Trophoblast cell (in vitro differentiated cells and primary cell): ENCODE measurements around the gene KCNG4.

Experiments
- DNase-seq, 2 donors: peaks; one replicate each; pipeline ENCODE4 v3.0.0-alpha.2; 2016
- H2AFZ ChIP-seq: 2 replicates; pipeline ENCODE4 v1.6.1; 2013; ENCODE audit warnings: low read length, moderate library complexity, mild to moderate bottlenecking; ENCODE audit not compliant: insufficient read depth, poor library complexity
- H2AK5ac ChIP-seq: 2 replicates; pipeline ENCODE4 v1.6.1; 2013; ENCODE audit warnings: mild to moderate bottlenecking, low read length
- H2BK120ac ChIP-seq: 2 replicates; pipeline ENCODE4 v1.6.1; 2013; ENCODE audit warnings: low read length, mild to moderate bottlenecking, moderate library complexity; ENCODE audit not compliant: insufficient read depth, poor library complexity
- H2BK12ac ChIP-seq: 2 replicates; pipeline ENCODE4 v1.6.1; 2013; ENCODE audit warnings: mild to moderate bottlenecking, low read length, moderate library complexity
- H2BK5ac ChIP-seq: 2 replicates; pipeline ENCODE4 v1.6.1; 2013; ENCODE audit warnings: low read length, low read depth, moderate library complexity, mild to moderate bottlenecking; ENCODE audit not compliant: poor library complexity
- H3K14ac ChIP-seq: 2 replicates; pipeline ENCODE4 v1.6.1; 2013; ENCODE audit warnings: mild to moderate bottlenecking, low read length
- H3K18ac ChIP-seq: 2 replicates; pipeline ENCODE4 v1.6.1; 2013; ENCODE audit warnings: mild to moderate bottlenecking, low read length
- H3K23ac ChIP-seq: 2 replicates; pipeline ENCODE4 v1.6.1; 2013; ENCODE audit warnings: low read length
- H3K27ac ChIP-seq: 2 replicates; pipeline ENCODE4 v1.5.1; 2013; ENCODE audit warnings: low read depth, mild to moderate bottlenecking, inconsistent platforms, low read length, moderate library complexity
- H3K27me3 ChIP-seq: 2 replicates; pipeline ENCODE4 v1.6.1; 2013; ENCODE audit warnings: inconsistent platforms, mild to moderate bottlenecking, low read length, moderate library complexity; ENCODE audit not compliant: insufficient read depth
- H3K36me3 ChIP-seq, 2 experiments: 1 replicate in 1 of 2; 2 replicates in 1 of 2; pipeline ENCODE4 v1.6.1; 2013; ENCODE audit warnings: low read length in 2 of 2, mild to moderate bottlenecking in 2 of 2, moderate library complexity in 1 of 2; ENCODE audit not compliant: insufficient read depth in 2 of 2, control insufficient read depth in 1 of 2
- H3K4ac ChIP-seq: 2 replicates; pipeline ENCODE4 v1.6.1; 2013; ENCODE audit warnings: low read depth, mild to moderate bottlenecking, low read length, moderate library complexity
- H3K4me1 ChIP-seq, 2 experiments: 1 replicate in 1 of 2; 2 replicates in 1 of 2; pipeline ENCODE4 v1.6.1; 2013; ENCODE audit warnings: low read length in 2 of 2, mild to moderate bottlenecking in 2 of 2, moderate library complexity in 1 of 2; ENCODE audit not compliant: insufficient read depth in 2 of 2, control insufficient read depth in 1 of 2
- H3K4me2 ChIP-seq: 2 replicates; pipeline ENCODE4 v1.6.1; 2013; ENCODE audit warnings: inconsistent platforms, mild to moderate bottlenecking, low read length, moderate library complexity
- H3K4me3 ChIP-seq: 2 replicates; pipeline ENCODE4 v1.5.1; 2013; ENCODE audit warnings: mild to moderate bottlenecking, low read depth, low read length, inconsistent platforms
- H3K79me1 ChIP-seq: one replicate; pipeline ENCODE4 v1.6.1; 2013; ENCODE audit warnings: low read length
- H3K79me2 ChIP-seq: 2 replicates; pipeline ENCODE4 v1.6.1; 2013; ENCODE audit warnings: low read length, mild to moderate bottlenecking; ENCODE audit not compliant: control insufficient read depth, insufficient read depth, poor library complexity
- H3K9ac ChIP-seq: 2 replicates; pipeline ENCODE4 v1.6.1; 2013; ENCODE audit warnings: mild to moderate bottlenecking, low read length
- H3K9me3 ChIP-seq: 2 replicates; pipeline ENCODE4 v1.6.1; 2013; ENCODE audit warnings: low read depth, mild to moderate bottlenecking, control low read depth, inconsistent platforms, low read length; ENCODE audit not compliant: insufficient read depth
- H4K12ac ChIP-seq: 2 replicates; pipeline ENCODE4 v1.6.1; 2013; ENCODE audit warnings: low read depth, mild to moderate bottlenecking, low read length, moderate library complexity
- H4K8ac ChIP-seq: 2 replicates; pipeline ENCODE4 v1.6.1; 2013; ENCODE audit warnings: low read depth, mild to moderate bottlenecking, low read length, moderate library complexity
- H4K91ac ChIP-seq: one replicate; pipeline ENCODE4 v1.6.1; 2013; ENCODE audit warnings: low read depth, mild to moderate bottlenecking, low read length, moderate library complexity
- whole genome bisulfite sequencing: extraction: QIAGEN DNeasy Blood & Tissue Kit; methylation state at CpG from one replicate; pipeline ENCODE4 v1.1.7; 2013; ENCODE audit warnings: missing lambda C conversion rate; ENCODE audit not compliant: insufficient read length, insufficient coverage; ENCODE audit errors: extremely low coverage; 5-methylcytosine and 5-hydroxymethylcytosine counted together

KCNG4 gene

GRCh38 chr16:84246679-84247077 is 6.9 kb upstream of the KCNG4 start:
- H3K9me3 ChIP-seq: no peaks in the 10 kb centered on the region
- H4K8ac ChIP-seq: no peak overlapping the region
- H3K23ac ChIP-seq: no peak overlapping the region
- peaks cover 0 to 4% of the 10 kb centered on the region in 2 experiments for H3K4me1 ChIP-seq
- no CpG with 5 or more reads among the region's 5 CpGs for WGBS
- H3K27ac ChIP-seq: no peak overlapping the region
- H3K4ac ChIP-seq: no peak overlapping the region
- no peaks in the 10 kb centered on the region for H3K79me2 ChIP-seq
- H3K79me1 ChIP-seq: no peaks in the 10 kb centered on the region
- no peak overlapping the region for H3K4me2 ChIP-seq
- no peak overlapping the region for H4K91ac ChIP-seq
- no peak overlapping the region for H2AFZ ChIP-seq
- no peak overlapping the region for H3K18ac ChIP-seq
- no peaks in the 10 kb centered on the region for H3K36me3 ChIP-seq
- no peak overlapping the region for H2BK12ac ChIP-seq
- no peak overlapping the region for H2AK5ac ChIP-seq
- H3K9ac ChIP-seq: no peak overlapping the region
- H3K4me3 ChIP-seq: no peak overlapping the region
- no peak overlapping the region for H4K12ac ChIP-seq
- peak in 1 of 2 donors; percentile 26 for DNase-seq
- no peak overlapping the region for H2BK5ac ChIP-seq
- H3K27me3 ChIP-seq: no peaks in the 10 kb centered on the region
- no peak overlapping the region for H3K14ac ChIP-seq
- H2BK120ac ChIP-seq: no peak overlapping the region

GRCh38 chr16:84245956-84246678 is 6.3 kb upstream of the KCNG4 start:
- Histone ChIP-seq H3K27ac (no peak overlapping the region), H3K79me1 (no peaks in the 10 kb centered on the region), H2BK12ac (no peak overlapping the region), H2AFZ (no peak overlapping the region), H3K36me3 (no peaks in the 10 kb centered on the region), H4K8ac (no peak overlapping the region), H2BK120ac (no peak overlapping the region), H2AK5ac (no peak overlapping the region), H3K9ac (no peak overlapping the region), H4K12ac (no peak overlapping the region), H3K4ac (no peak overlapping the region), H3K9me3 (no peaks in the 10 kb centered on the region), H2BK5ac (no peak overlapping the region), H3K23ac (no peak overlapping the region), H3K27me3 (no peaks in the 10 kb centered on the region), H3K4me3 (no peak overlapping the region), H3K18ac (no peak overlapping the region), H4K91ac (no peak overlapping the region), H3K4me1 (peaks cover 0 to 4% of the 10 kb centered on the region in 2 experiments), H3K4me2 (no peak overlapping the region), H3K79me2 (no peaks in the 10 kb centered on the region), H3K14ac (no peak overlapping the region)
- DNase-seq: no peak
- WGBS: no CpG with 5 or more reads among the region's 10 CpGs

DNA sequence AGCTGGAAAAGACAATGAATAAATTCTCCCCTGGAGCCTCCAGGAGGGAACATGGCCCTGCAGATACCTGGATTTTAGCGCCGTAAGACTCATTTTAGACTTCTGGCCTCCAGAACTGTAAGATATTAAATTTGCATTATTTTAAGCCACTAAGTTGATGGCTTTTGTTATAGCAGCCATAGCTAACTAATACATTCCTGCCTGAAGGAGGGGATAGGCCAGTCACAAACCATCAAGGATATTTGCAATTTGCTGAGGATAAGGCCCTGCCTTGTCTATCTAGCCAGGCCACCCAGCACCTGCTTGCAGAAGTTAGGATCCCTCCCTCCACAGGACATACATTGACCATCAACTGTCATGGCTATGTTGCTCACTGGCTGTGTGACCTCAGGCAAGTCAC is 4.9 kb upstream of the KCNG4 start:
- H3K79me1 ChIP-seq: no peaks in the 10 kb centered on the region
- H3K36me3 ChIP-seq: no peaks in the 10 kb centered on the region
- no peaks in the 10 kb centered on the region for H3K27me3 ChIP-seq

GRCh38 chr16:84243732-84244131 is 3.9 kb upstream of the KCNG4 start:
- H3K4me1 ChIP-seq: peaks cover 0 to 4% of the 10 kb centered on the region in 2 experiments
- no peak overlapping the region for H3K4me3 ChIP-seq
- no peak overlapping the region for H3K27ac ChIP-seq
- H4K91ac ChIP-seq: no peak overlapping the region
- no peak for DNase-seq
- no peaks in the 10 kb centered on the region for H3K9me3 ChIP-seq
- no CpG with 5 or more reads among the region's 1 CpG for WGBS
- no peak overlapping the region for H4K8ac ChIP-seq
- no peaks in the 10 kb centered on the region for H3K27me3 ChIP-seq
- no peaks in the 10 kb centered on the region for H3K79me1 ChIP-seq
- no peak overlapping the region for H3K14ac ChIP-seq
- no peak overlapping the region for H2AK5ac ChIP-seq
- H3K79me2 ChIP-seq: no peaks in the 10 kb centered on the region
- H3K23ac ChIP-seq: no peak overlapping the region
- no peak overlapping the region for H3K4me2 ChIP-seq
- no peak overlapping the region for H2AFZ ChIP-seq
- H3K9ac ChIP-seq: no peak overlapping the region
- no peak overlapping the region for H3K18ac ChIP-seq
- no peak overlapping the region for H2BK12ac ChIP-seq
- no peak overlapping the region for H2BK5ac ChIP-seq
- H3K4ac ChIP-seq: no peak overlapping the region
- no peak overlapping the region for H2BK120ac ChIP-seq
- H4K12ac ChIP-seq: no peak overlapping the region
- no peaks in the 10 kb centered on the region for H3K36me3 ChIP-seq

More for the DNA sequence above, 4.9 kb upstream of the KCNG4 start:
- Histone ChIP-seq H4K8ac (no peak overlapping the region), H3K23ac (no peak overlapping the region), H3K4me2 (no peak overlapping the region), H2AFZ (no peak overlapping the region), H3K4ac (no peak overlapping the region), H3K4me3 (no peak overlapping the region), H2BK5ac (no peak overlapping the region), H2BK12ac (no peak overlapping the region), H2AK5ac (no peak overlapping the region), H3K79me2 (no peaks in the 10 kb centered on the region), H3K9me3 (no peaks in the 10 kb centered on the region), H3K9ac (no peak overlapping the region), H3K27ac (no peak overlapping the region), H3K18ac (no peak overlapping the region), H3K4me1 (peaks cover 0 to 4% of the 10 kb centered on the region in 2 experiments), H4K91ac (no peak overlapping the region), H4K12ac (no peak overlapping the region), H3K14ac (no peak overlapping the region), H2BK120ac (no peak overlapping the region)
- no peak for DNase-seq
- no CpG with 5 or more reads among the region's 2 CpGs for WGBS
